GM04503 (cell line): ENCODE data around the gene DYNC1H1.
"Not testable (repeated sequence)": the region's sequence is repeated elsewhere in the genome, so short reads cannot be mapped to it uniquely, and the experiment has no call there.

Source experiments
- DNase-seq: peaks from one replicate; pipeline ENCODE4 v3.0.0-alpha.2; 2012; ENCODE audit warnings: low read depth

DYNC1H1 gene

GRCh38 chr14:101963656-101964296, 597 bp upstream of the DYNC1H1 start:
- no peak for DNase-seq

GRCh38 chr14:101965181-101965544, 790 bp downstream of the DYNC1H1 start:
- DNase-seq = no peak

GRCh38 chr14:101965770-101966722, 1.7 kb downstream of the DYNC1H1 start:
- no peak for DNase-seq

- DNase-seq = no peak
These were observed 2.4 kb downstream of the DYNC1H1 start for GRCh38 chr14:101966742-101967141.

- no peak for DNase-seq
These were observed 3.8 kb downstream of the DYNC1H1 start for GRCh38 chr14:101968186-101968585.

GRCh38 chr14:101969481-101969880, 5.1 kb downstream of the DYNC1H1 start:
- DNase-seq = no peak

- DNase-seq = no peak
These were observed 6.5 kb downstream of the DYNC1H1 start for GRCh38 chr14:101970830-101971400.

- not testable (repeated sequence) for DNase-seq
These were observed 7.1 kb downstream of the DYNC1H1 start for GRCh38 chr14:101971458-101971857.

- DNase-seq = peak; percentile 99
These were observed 7.9 kb downstream of the DYNC1H1 start for GRCh38 chr14:101972126-101972866.

- no peak for DNase-seq
These were observed 9.0 kb downstream of the DYNC1H1 start for GRCh38 chr14:101973356-101973755.

- DNase-seq = no peak
These were observed 10.9 kb downstream of the DYNC1H1 start for GRCh38 chr14:101975231-101975630.

GRCh38 chr14:101977311-101978071, 13.1 kb downstream of the DYNC1H1 start:
- DNase-seq = no peak

- DNase-seq = no peak
These were observed 15.3 kb downstream of the DYNC1H1 start for GRCh38 chr14:101979666-101980065.

GRCh38 chr14:101980251-101980650, 15.9 kb downstream of the DYNC1H1 start:
- no peak for DNase-seq

- DNase-seq = peak; percentile 96
These were observed 16.3 kb downstream of the DYNC1H1 start for GRCh38 chr14:101980700-101981099.

- no peak for DNase-seq
These were observed 18.2 kb downstream of the DYNC1H1 start for GRCh38 chr14:101982621-101983020.

- not testable (repeated sequence) for DNase-seq
These were observed 20.5 kb downstream of the DYNC1H1 start for GRCh38 chr14:101984831-101985230.

- DNase-seq = no peak
These were observed 21.6 kb downstream of the DYNC1H1 start for GRCh38 chr14:101985957-101986356.

GRCh38 chr14:101986953-101987352, 22.6 kb downstream of the DYNC1H1 start:
- no peak for DNase-seq

- no peak for DNase-seq
These were observed 24.0 kb downstream of the DYNC1H1 start for GRCh38 chr14:101988377-101988776.

- DNase-seq = no peak
These were observed 27.0 kb downstream of the DYNC1H1 start for GRCh38 chr14:101991352-101991751.
